ENCODE measurements around the gene INPPL1. TPM values are rescaled to one million over a fixed set of nuclear protein-coding genes. Genes with fewer than 3 reads are reported as not detected.

Gene INPPL1
- total and polyA plus RNA-seq, 10 of the 15 experiments (the other 5 are each of a cell fraction or from before 2014, with no cell fraction given) = 0.47 to 116 (median 43.4) TPM

- H3K9me3 ChIP-seq (replicated peaks; ENCODE audit: control insufficient read depth, insufficient read depth, low read length) = no peaks in the 10 kb centered on the region
- in situ Hi-C loops (cut with MboI) (no loop called here), intact Hi-C loops (cut with micrococcal nuclease; ENCODE audit: unreplicated experiment) (no loop called here)
- H3K4me1 ChIP-seq (ENCODE audit: control insufficient read depth, insufficient read depth, low read length) = peaks cover 4% of the 10 kb centered on the region
- POLR2A ChIA-PET = no interaction called here
- peaks cover 24 to 31% of the 10 kb centered on the region in 2 experiments; a peak in 3 of 4 replicates for H3K36me3 ChIP-seq (ENCODE audit: control insufficient read depth in 2 of 2, insufficient read depth in 2 of 2, low read length in 1 of 2)
- TF ChIP-seq CBX3 (IDR thresholded peaks at IDR 0.05; ENCODE audit: borderline replicate concordance, low read depth) = no peak
- no peak for TF ChIP-seq USF2 (IDR thresholded peaks at IDR 0.05; ENCODE audit: borderline replicate concordance, low read depth, low read length)
- no peak for TF ChIP-seq SREBF2 (IDR thresholded peaks at IDR 0.05; ENCODE audit: low read length)
- no peak for TF ChIP-seq MTA3 (IDR thresholded peaks at IDR 0.05; ENCODE audit: borderline replicate concordance, low read length)
- no peak for TF ChIP-seq BMI1 (IDR thresholded peaks at IDR 0.05; ENCODE audit: borderline replicate concordance)
- no peak for TF ChIP-seq CUX1 (IDR thresholded peaks at IDR 0.05; ENCODE audit: insufficient replicate concordance, low read depth, low read length)
- no peak for TF ChIP-seq CBX5 (IDR thresholded peaks at IDR 0.05; ENCODE audit: low read depth)
- no peak for TF ChIP-seq ETV6 (conservative IDR thresholded peaks at IDR 0.05 in 1 of 2, IDR thresholded peaks at IDR 0.05 in 1 of 2; ENCODE audit: borderline replicate concordance in 1 of 2, low read depth in 1 of 2)
- TF ChIP-seq E2F8 (IDR thresholded peaks at IDR 0.05; ENCODE audit: low read depth, partially characterized antibody) = no peak
- no peak for TF ChIP-seq ATF7 (IDR thresholded peaks at IDR 0.05; ENCODE audit: low read depth)
- TF ChIP-seq ZNF207 (IDR thresholded peaks at IDR 0.05; ENCODE audit: borderline replicate concordance) = no peak
- no peak for TF ChIP-seq RAD51 (IDR thresholded peaks at IDR 0.05)
- no peak for TF ChIP-seq NBN (IDR thresholded peaks at IDR 0.05)
- SMC1A ChIA-PET (ENCODE audit: uncharacterized antibody, unreplicated experiment) = no interaction called here
- H3K9ac ChIP-seq (ENCODE audit: control insufficient read depth, insufficient read depth, low read length) = no peak overlapping the region
- WGBS (ENCODE audit: insufficient coverage, insufficient replicate concordance, low lambda C conversion rate, missing lambda C conversion rate) = 91% methylated on average over 15 of the region's 18 CpGs
- no peaks in the 10 kb centered on the region for H3K27me3 ChIP-seq (replicated peaks in 1 of 2; ENCODE audit: control insufficient read depth in 2 of 2, insufficient read depth in 2 of 2, low read length in 1 of 2)
- H2AFZ ChIP-seq (ENCODE audit: control insufficient read depth, low read depth, low read length) = no peak overlapping the region
- CTCF ChIA-PET = no interaction called here
- no peak overlapping the region for H3K4me3 ChIP-seq
- RAD21 ChIA-PET (ENCODE audit: unreplicated experiment) = no interaction called here
- H3K27ac ChIP-seq (ENCODE audit: control insufficient read depth, insufficient read depth) = no peak overlapping the region
- no peak overlapping the region for H3K4me2 ChIP-seq (ENCODE audit: control insufficient read depth, insufficient read depth)
- FAIRE-seq (no peak), ATAC-seq (no peak), DNase-seq (ENCODE audit: low read depth, low spot score) (no peak)
- peaks cover 6% of the 10 kb centered on the region for H3K79me2 ChIP-seq (ENCODE audit: control insufficient read depth, insufficient read depth, low read length)
- no peaks in the 10 kb centered on the region; the same call in 1 of the 2 replicates for H4K20me1 ChIP-seq (ENCODE audit: control insufficient read depth, insufficient read depth)
- no TSS peak for BruUV-seq (replicated peaks)
Observed at GRCh38 chr11:72230764-72231365, 6.3 kb downstream of the INPPL1 start.
